ENCODE results near the gene ALDOB. TPM values are rescaled to one million over a fixed set of nuclear protein-coding genes. Genes with fewer than 3 reads are reported as not detected.

Gene ALDOB
- total RNA-seq, 4 donors from 2014 or later, result 5.1 to 8.7 TPM; not detected in 2

DNA sequence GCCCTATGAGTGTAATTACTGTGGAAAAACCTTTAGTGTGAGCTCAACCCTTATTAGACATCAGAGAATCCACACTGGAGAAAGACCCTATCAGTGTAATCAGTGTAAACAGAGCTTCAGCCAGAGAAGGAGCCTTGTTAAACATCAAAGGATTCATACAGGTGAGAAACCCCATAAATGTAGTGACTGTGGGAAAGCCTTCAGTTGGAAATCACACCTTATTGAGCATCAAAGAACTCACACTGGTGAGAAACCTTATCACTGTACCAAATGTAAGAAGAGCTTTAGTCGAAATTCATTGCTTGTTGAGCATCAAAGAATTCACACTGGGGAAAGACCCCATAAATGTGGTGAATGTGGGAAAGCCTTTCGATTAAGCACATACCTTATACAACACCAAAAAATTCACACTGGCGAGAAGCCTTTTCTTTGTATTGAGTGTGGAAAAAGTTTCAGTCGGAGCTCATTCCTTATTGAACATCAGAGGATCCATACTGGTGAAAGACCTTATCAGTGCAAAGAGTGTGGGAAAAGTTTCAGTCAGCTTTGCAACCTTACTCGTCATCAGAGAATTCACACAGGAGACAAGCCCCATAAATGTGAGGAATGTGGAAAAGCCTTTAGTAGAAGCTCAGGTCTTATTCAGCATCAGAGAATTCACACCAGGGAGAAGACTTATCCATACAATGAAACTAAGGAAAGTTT, 27.0 kb downstream of the ALDOB start:
- peak overlapping the region in 1 of 4 donors; percentile 27 for H3K4me3 ChIP-seq
- no peak overlapping the region for H3K27ac ChIP-seq
- intact Hi-C loops (cut with DNase I; ENCODE audit: low total_unique reads), result no loop called here
- ATAC-seq, result no peak
- H3K4me1 ChIP-seq, result no peaks in the 10 kb centered on the region
- peaks cover 15 to 77% (median 36%) of the 10 kb centered on the region in 3 donors for H3K9me3 ChIP-seq
- TF ChIP-seq POLR2A (IDR thresholded peaks at IDR 0.05), result no peak
- TF ChIP-seq, protein P1, sequence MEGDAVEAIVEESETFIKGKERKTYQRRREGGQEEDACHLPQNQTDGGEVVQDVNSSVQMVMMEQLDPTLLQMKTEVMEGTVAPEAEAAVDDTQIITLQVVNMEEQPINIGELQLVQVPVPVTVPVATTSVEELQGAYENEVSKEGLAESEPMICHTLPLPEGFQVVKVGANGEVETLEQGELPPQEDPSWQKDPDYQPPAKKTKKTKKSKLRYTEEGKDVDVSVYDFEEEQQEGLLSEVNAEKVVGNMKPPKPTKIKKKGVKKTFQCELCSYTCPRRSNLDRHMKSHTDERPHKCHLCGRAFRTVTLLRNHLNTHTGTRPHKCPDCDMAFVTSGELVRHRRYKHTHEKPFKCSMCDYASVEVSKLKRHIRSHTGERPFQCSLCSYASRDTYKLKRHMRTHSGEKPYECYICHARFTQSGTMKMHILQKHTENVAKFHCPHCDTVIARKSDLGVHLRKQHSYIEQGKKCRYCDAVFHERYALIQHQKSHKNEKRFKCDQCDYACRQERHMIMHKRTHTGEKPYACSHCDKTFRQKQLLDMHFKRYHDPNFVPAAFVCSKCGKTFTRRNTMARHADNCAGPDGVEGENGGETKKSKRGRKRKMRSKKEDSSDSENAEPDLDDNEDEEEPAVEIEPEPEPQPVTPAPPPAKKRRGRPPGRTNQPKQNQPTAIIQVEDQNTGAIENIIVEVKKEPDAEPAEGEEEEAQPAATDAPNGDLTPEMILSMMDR (IDR thresholded peaks at IDR 0.05 in 4 of 5, conservative IDR thresholded peaks at IDR 0.05 in 1 of 5), result no peak
- H3K36me3 ChIP-seq, result peaks cover 32 to 83% of the 10 kb centered on the region in 2 donors
- H3K27me3 ChIP-seq, result no peaks in the 10 kb centered on the region
- in situ Hi-C loops (cut with MboI; ENCODE audit: low sequenced_read_pairs in 4 of 4), result no loop called here
- no peak for DNase-seq

DNA sequence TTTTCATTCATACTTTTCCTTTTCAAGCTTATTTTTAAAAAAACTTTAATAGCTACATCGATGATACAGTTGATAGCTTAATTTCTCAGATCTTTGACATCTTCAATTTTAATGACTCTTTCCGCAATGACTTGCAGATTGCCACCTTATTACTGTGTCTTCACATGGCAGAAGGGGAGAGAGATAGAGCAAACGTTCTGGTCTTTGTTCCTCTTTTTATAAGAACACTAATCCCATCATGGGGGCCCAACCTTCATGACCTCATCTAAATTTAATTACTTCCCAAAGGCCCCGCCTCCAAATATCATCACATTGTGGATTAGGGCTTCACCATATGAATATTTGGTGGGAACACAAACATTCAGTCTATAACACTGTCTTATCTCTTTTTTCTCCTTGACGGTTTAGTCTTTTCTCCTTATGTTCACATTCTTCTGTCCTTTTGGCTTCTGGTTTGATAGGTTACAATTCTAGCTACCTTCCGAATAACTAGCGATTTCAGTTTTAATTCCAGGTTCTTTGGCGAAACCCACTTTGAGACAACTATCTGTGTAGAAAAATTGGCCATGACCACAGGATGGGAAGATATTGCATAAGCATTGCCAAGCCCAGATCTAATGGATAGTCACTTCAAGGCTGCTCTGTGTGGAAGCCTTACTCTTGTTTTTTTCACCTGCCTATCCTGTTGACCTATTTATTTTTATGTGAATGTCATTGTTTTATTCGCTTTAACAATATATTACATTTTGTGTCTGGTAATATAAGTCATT, 31.9 kb downstream of the ALDOB start:
- no peaks in the 10 kb centered on the region for H3K27me3 ChIP-seq
- DNase-seq (no peak), ATAC-seq (no peak)
- H3K4me1 ChIP-seq, result peaks cover 20 to 28% of the 10 kb centered on the region in 2 donors
- no peak overlapping the region for H3K4me3 ChIP-seq
- H3K9me3 ChIP-seq, result peaks cover 0 to 34% (median 16%) of the 10 kb centered on the region in 3 donors
- no peak for TF ChIP-seq POLR2A (IDR thresholded peaks at IDR 0.05)
- TF ChIP-seq, protein P1 (IDR thresholded peaks at IDR 0.05 in 4 of 5, conservative IDR thresholded peaks at IDR 0.05 in 1 of 5), result no peak
- intact Hi-C loops (cut with DNase I; ENCODE audit: low total_unique reads) (no loop called here), in situ Hi-C loops (cut with MboI; ENCODE audit: low sequenced_read_pairs in 4 of 4) (no loop called here)
- peaks cover 27 to 83% of the 10 kb centered on the region in 2 donors for H3K36me3 ChIP-seq
- H3K27ac ChIP-seq, result no peak overlapping the region

GRCh38 chr9:101400120-101400519, 35.5 kb downstream of the ALDOB start:
- intact Hi-C loops (cut with DNase I; ENCODE audit: low total_unique reads) (loop anchor here (2.0 kb wide), 1 partner anchor 49 kb away; no protein-coding TSS in a partner anchor), in situ Hi-C loops (cut with MboI; ENCODE audit: low sequenced_read_pairs in 4 of 4) (no loop called here)
- Histone ChIP-seq H3K36me3 (peaks cover 0 to 63% of the 10 kb centered on the region in 2 donors), H3K9me3 (peaks cover 0 to 2% (median 0%) of the 10 kb centered on the region in 3 donors), H3K4me1 (peaks cover 37 to 49% of the 10 kb centered on the region in 2 donors), H3K4me3 (peak overlapping the region; percentile 63 to 85 (median 78)), H3K27ac (peak overlapping the region; percentile 86 to 97 (median 90)), H3K27me3 (no peaks in the 10 kb centered on the region)
- ATAC-seq, result no peak
- TF ChIP-seq, protein P1 (IDR thresholded peaks at IDR 0.05 in 4 of 5, conservative IDR thresholded peaks at IDR 0.05 in 1 of 5), result no peak
- no peak for TF ChIP-seq POLR2A (IDR thresholded peaks at IDR 0.05)
- DNase-seq, result no peak

DNA sequence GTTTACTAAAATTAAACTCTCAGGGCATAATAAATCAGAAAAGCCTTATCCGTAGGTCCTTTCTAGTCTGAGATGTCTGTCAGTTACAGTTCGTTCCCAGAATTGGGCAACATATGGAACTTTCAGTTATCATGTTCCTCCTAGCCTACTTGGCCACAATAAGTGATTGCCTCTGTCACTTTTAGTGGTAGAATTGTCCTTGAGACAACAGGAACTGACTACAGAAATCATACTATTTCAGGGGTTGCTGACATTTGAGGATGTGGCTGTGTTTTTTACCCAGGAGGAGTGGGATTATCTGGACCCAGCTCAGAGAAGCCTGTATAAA, 36.0 kb downstream of the ALDOB start:
- in situ Hi-C loops (cut with MboI; ENCODE audit: low sequenced_read_pairs in 4 of 4), result loop anchor here in 2 of 4 donors (5.0 kb wide), 1 partner anchor 133 kb away; the partner anchor contains the start of gene RNF20 (in 2 of the 2)

More for the DNA sequence above, 36.0 kb downstream of the ALDOB start:
- peak; percentile 47 to 53 for ATAC-seq
- H3K36me3 ChIP-seq, result peaks cover 0 to 61% of the 10 kb centered on the region in 2 donors
- no peaks in the 10 kb centered on the region for H3K27me3 ChIP-seq
- intact Hi-C loops (cut with DNase I; ENCODE audit: low total_unique reads), result loop anchor here (5.0 kb wide), 2 partner anchors 972 to 1582 kb away; partner anchors contain the start of gene MSANTD3
- H3K9me3 ChIP-seq, result no peaks in the 10 kb centered on the region
- H3K4me3 ChIP-seq, result peak overlapping the region; percentile 63 to 85 (median 78)
- TF ChIP-seq, protein P1 (IDR thresholded peaks at IDR 0.05 in 4 of 5, conservative IDR thresholded peaks at IDR 0.05 in 1 of 5), result no peak
- TF ChIP-seq POLR2A (IDR thresholded peaks at IDR 0.05), result no peak
- H3K4me1 ChIP-seq, result peaks cover 37 to 49% of the 10 kb centered on the region in 2 donors
- DNase-seq, result no peak
- H3K27ac ChIP-seq, result peak overlapping the region; percentile 86 to 97 (median 90)

All from gastrocnemius medialis (tissue), 4 donors.